HCT116 (cell line): Measurements from ENCODE around the gene LRP4. TPM values are rescaled to one million over a fixed set of nuclear protein-coding genes. Genes with fewer than 3 reads are reported as not detected.

Source experiments
- ATAC-seq: fragments of 200-7000 bp; cut with Tn5 transposase; 2 replicates; pipeline ENCODE4 v1.9.1; 2020; ENCODE audit warnings: mild to moderate bottlenecking, moderate library complexity
- BruUV-seq: library from RNA; stranded (reverse); fragments of 400-500 nt; replicated peaks from 2 replicates; lab custom pipeline; 2021; lab: Mats Ljungman, UMichigan
- CTCF ChIA-PET: fragments of 300-600 bp; sonication (Branson Sonifier 250); formaldehyde crosslinking; loops from one replicate; lab custom pipeline; 2021; ENCODE audit warnings: antibody characterized with exemption; lab: Charles Lee
- POLR2A ChIA-PET: fragments of 300-600, 350-600 bp; sonication (Branson Sonifier 250); formaldehyde crosslinking; loops from one replicate; lab custom pipeline; 2021; ENCODE audit warnings: antibody characterized with exemption; lab: Charles Lee
- RAD21 ChIA-PET, 2 experiments: fragments of 300-600 bp; sonication (Branson Sonifier 250); formaldehyde crosslinking; loops; one replicate each; lab custom pipeline; 2023; ENCODE audit warnings: low total read pairs in 2 of 2; ENCODE audit not compliant: uncharacterized antibody in 2 of 2, unreplicated experiment in 2 of 2, low non-redundant PET in 1 of 2; lab: Charles Lee
- DNase-seq: peaks from one replicate; pipeline ENCODE4 v3.0.0-alpha.2; 2010; ENCODE audit warnings: low read depth, low spot score
- H2AFZ ChIP-seq: fragments of 200-600 bp; shearing (Covaris generic), sonication (generic); 2 replicates; pipeline ENCODE4 v1.6.1; 2017; ENCODE audit warnings: low read depth, mixed run types, mixed read lengths, antibody characterized with exemption, low read length; ENCODE audit not compliant: poor library complexity, severe bottlenecking
- H3K27ac ChIP-seq: 2 replicates; pipeline ENCODE4 v1.5.1; 2012; ENCODE audit warnings: low read depth, low read length
- H3K27me3 ChIP-seq: fragments of 200-600 bp; sonication (generic); 2 replicates; pipeline ENCODE4 v1.6.1; 2016; ENCODE audit warnings: mixed run types, low read length, mixed read lengths; ENCODE audit not compliant: insufficient read depth
- H3K36me3 ChIP-seq, 2 experiments: fragments of 200-500 bp in 1 of 2; fragments of 200-600 bp in 1 of 2; sonication (Bioruptor generic) in 1 of 2; sonication (generic) in 1 of 2; 2 replicates each; pipeline versions ENCODE4 v1.5.1 to v1.6.1; 2014 to 2016; ENCODE audit warnings: low read length in 2 of 2, inconsistent platforms in 1 of 2, mixed read lengths in 1 of 2, mixed run types in 1 of 2; ENCODE audit not compliant: insufficient read depth in 2 of 2, control insufficient read depth in 1 of 2
- H3K4me1 ChIP-seq, 2 experiments: fragments of 200-600 bp in 1 of 2; sonication (generic) in 1 of 2; 2 replicates each; pipeline versions ENCODE4 v1.5.1 to v1.6.1; 2012 to 2017; ENCODE audit warnings: low read length in 2 of 2, inconsistent platforms in 1 of 2, mild to moderate bottlenecking in 1 of 2, mixed read lengths in 1 of 2, mixed run types in 1 of 2, moderate library complexity in 1 of 2; ENCODE audit not compliant: insufficient read depth in 2 of 2, control insufficient read depth in 1 of 2
- H3K4me2 ChIP-seq: fragments of 200-600 bp; sonication (generic); 2 replicates; pipeline ENCODE4 v1.6.1; 2017; ENCODE audit warnings: mixed run types, low read length, mixed read lengths
- H3K4me3 ChIP-seq, 2 experiments: fragments of 200-600 bp in 1 of 2; sonication (generic) in 1 of 2; replicated peaks in 1 of 2; 2 replicates each; pipeline ENCODE4 v1.5.1; 2011 to 2016; ENCODE audit warnings: low read length in 2 of 2, control low read depth in 1 of 2, low read depth in 1 of 2, mild to moderate bottlenecking in 1 of 2, mixed read lengths in 1 of 2, mixed run types in 1 of 2
- H3K79me2 ChIP-seq: fragments of 200-600 bp; sonication (generic); 2 replicates; pipeline ENCODE4 v1.6.1; 2017; ENCODE audit warnings: mild to moderate bottlenecking, mixed run types, low read length, moderate library complexity, mixed read lengths; ENCODE audit not compliant: insufficient read depth
- H3K9ac ChIP-seq: fragments of 200-600 bp; sonication (generic); 2 replicates; pipeline ENCODE4 v1.6.1; 2016; ENCODE audit warnings: low read length, mixed read lengths
- H3K9me2 ChIP-seq: fragments of 200-600 bp; sonication (generic), shearing (Covaris generic); 2 replicates; pipeline ENCODE4 v1.6.1; 2017; ENCODE audit warnings: mixed run types, mild to moderate bottlenecking, moderate library complexity; ENCODE audit not compliant: insufficient read depth
- H3K9me3 ChIP-seq, 2 experiments: fragments of 200-500 bp in 1 of 2; fragments of 200-600 bp in 1 of 2; sonication (Bioruptor generic) in 1 of 2; sonication (generic) in 1 of 2; 2 replicates each; pipeline ENCODE4 v1.6.1; 2014 to 2017; ENCODE audit warnings: low read length in 2 of 2, mixed read lengths in 2 of 2, inconsistent platforms in 1 of 2, low read depth in 1 of 2, mild to moderate bottlenecking in 1 of 2, mixed run types in 1 of 2, moderate library complexity in 1 of 2; ENCODE audit not compliant: control insufficient read depth in 1 of 2, insufficient read depth in 1 of 2
- H4K20me1 ChIP-seq: fragments of 200-600 bp; sonication (generic), shearing (Covaris generic); 2 replicates; pipeline ENCODE4 v1.6.1; 2017; ENCODE audit warnings: mixed run types, mild to moderate bottlenecking, moderate library complexity; ENCODE audit not compliant: insufficient read depth
- CBX3 ChIP-seq: IDR thresholded peaks from 2 replicates; pipeline ENCODE4 v1.6.1; 2012; ENCODE audit warnings: low read depth
- CEBPB ChIP-seq: IDR thresholded peaks from 2 replicates; pipeline ENCODE4 v1.6.1; 2012; ENCODE audit warnings: low read depth
- CTCF ChIP-seq, 3 experiments: fragments of 200-600 bp in 1 of 3; sonication (generic) in 1 of 3; IDR thresholded peaks in 2 of 3; conservative IDR thresholded peaks in 1 of 3; 2 replicates each; pipeline ENCODE4 v1.5.1; 2012 to 2017; ENCODE audit warnings: low read depth in 2 of 3, low read length in 2 of 3, antibody characterized with exemption in 1 of 3, borderline replicate concordance in 1 of 3, control low read depth in 1 of 3, mild to moderate bottlenecking in 1 of 3, mixed read lengths in 1 of 3, mixed run types in 1 of 3, moderate library complexity in 1 of 3; ENCODE audit not compliant: insufficient read depth in 1 of 3
- EGR1 ChIP-seq: IDR thresholded peaks from 2 replicates; pipeline ENCODE4 v1.6.1; 2012; ENCODE audit warnings: low read depth
- FOSL1 ChIP-seq: IDR thresholded peaks from 2 replicates; pipeline ENCODE4 v1.6.1; 2012; ENCODE audit warnings: low read depth
- JUND ChIP-seq: IDR thresholded peaks from 2 replicates; pipeline ENCODE4 v1.6.1; 2012
- MAX ChIP-seq: IDR thresholded peaks from 2 replicates; pipeline ENCODE4 v1.6.1; 2012
- POLR2A ChIP-seq: IDR thresholded peaks from 2 replicates; pipeline ENCODE4 v1.7.0; 2011; ENCODE audit warnings: borderline replicate concordance; ENCODE audit not compliant: insufficient read depth, insufficient read length; ENCODE audit errors: extremely low read depth
- SRF ChIP-seq: IDR thresholded peaks from 2 replicates; pipeline ENCODE4 v1.6.1; 2012; ENCODE audit warnings: low read depth
- ZBTB33 ChIP-seq: IDR thresholded peaks from 2 replicates; pipeline ENCODE4 v1.6.1; 2011; ENCODE audit warnings: mild to moderate bottlenecking, low read length, moderate library complexity; ENCODE audit not compliant: insufficient replicate concordance; ENCODE audit errors: extremely low read depth
- ZNF274 ChIP-seq: fragments of 200-500 bp; sonication (Bioruptor generic); IDR thresholded peaks from 2 replicates; pipeline ENCODE4 v1.6.1; 2014; ENCODE audit warnings: mild to moderate bottlenecking, low read depth, low read length, inconsistent platforms
- intact Hi-C: fragments of 100-400 bp; cut with micrococcal nuclease; formaldehyde crosslinking; loops from 2 replicates; pipeline ENCODE4 v1.10.0; 2022
- total RNA-seq: library from RNA; stranded (reverse); gene quantifications from one replicate; pipeline ENCODE4 v1.2.1, GENCODE V29; 2021; ENCODE audit not compliant: unreplicated experiment

Gene LRP4
- total RNA-seq, 1 experiment from 2014 or later: 7.4 TPM

- no peak for ATAC-seq
- intact Hi-C loops: no loop called here
Observed at GRCh38 chr11:46836870-46837269, 81.5 kb downstream of the LRP4 start.

More at GRCh38 chr11:46836870-46837269, 81.5 kb downstream of the LRP4 start:
- Histone ChIP-seq H3K36me3 (peaks cover 0 to 6% of the 10 kb centered on the region in 2 experiments; a peak in 1 of 4 replicates), H3K27ac (no peak overlapping the region), H3K9me3 (no peaks in the 10 kb centered on the region), H3K4me2 (no peak overlapping the region), H2AFZ (no peak overlapping the region), H3K4me3 (no peak overlapping the region), H3K9me2 (no peaks in the 10 kb centered on the region), H3K9ac (no peak overlapping the region), H4K20me1 (peaks cover 11% of the 10 kb centered on the region; the same call in 1 of the 2 replicates), H3K79me2 (peaks cover 99% of the 10 kb centered on the region), H3K27me3 (no peaks in the 10 kb centered on the region), H3K4me1 (no peaks in the 10 kb centered on the region; a peak in 1 of 4 replicates)
- BruUV-seq: no TSS peak
- ChIA-PET CTCF (no interaction called here), RAD21 (no interaction called here), POLR2A (no interaction called here)
- no peak for TF ChIP-seq JUND
- TF ChIP-seq MAX: no peak
- no peak for TF ChIP-seq CTCF (IDR thresholded peaks at IDR 0.05 in 2 of 3, conservative IDR thresholded peaks at IDR 0.05 in 1 of 3; ENCODE audit: borderline replicate concordance in 1 of 3, insufficient read depth in 1 of 3, low read depth in 2 of 3, low read length in 2 of 3)
- TF ChIP-seq POLR2A: no peak
- TF ChIP-seq FOSL1: no peak
- TF ChIP-seq CBX3: no peak
- TF ChIP-seq ZBTB33: no peak
- no peak for TF ChIP-seq ZNF274
- no peak for TF ChIP-seq CEBPB
- no peak for TF ChIP-seq EGR1
- TF ChIP-seq SRF: no peak
- no peak for DNase-seq
